PC-9 (cell line): ENCODE results near the gene ZNF865. TPM values are rescaled to one million over a fixed set of nuclear protein-coding genes. Genes with fewer than 3 reads are reported as not detected.

Experiments used
- Bru-seq: library from RNA; stranded (reverse); fragments of 400-500 nt; gene quantifications from one replicate; lab custom pipeline; 2021; lab: Mats Ljungman, UMichigan
- BruChase-seq, 2 experiments: library from RNA; stranded (reverse); fragments of 400-500 nt; gene quantifications; one replicate each; lab custom pipeline; 2021; lab: Mats Ljungman, UMichigan
- BruUV-seq: library from RNA; stranded (reverse); fragments of 400-500 nt; replicated peaks from 2 replicates; lab custom pipeline; 2021; lab: Mats Ljungman, UMichigan
- CTCF ChIA-PET: fragments of 300-600 bp; sonication (Branson Sonifier 250); formaldehyde crosslinking; loops from one replicate; lab custom pipeline; 2022; ENCODE audit warnings: antibody characterized with exemption; lab: Charles Lee
- POLR2A ChIA-PET: fragments of 300-600 bp; sonication (Branson Sonifier 250); formaldehyde crosslinking; loops from one replicate; lab custom pipeline; 2022; ENCODE audit warnings: antibody characterized with exemption; ENCODE audit not compliant: unreplicated experiment; lab: Charles Lee
- DNase-seq, 2 experiments: peaks; one replicate each; pipeline versions ENCODE4 v3.0.0 to v3.0.0-alpha.2; 2015 to 2022; ENCODE audit warnings: mixed read lengths in 1 of 2
- H2AFZ ChIP-seq: fragments of 200-600 bp; sonication (generic); 2 replicates; pipeline ENCODE4 v1.8.1; 2017; ENCODE audit warnings: antibody characterized with exemption
- H3F3A ChIP-seq: fragments of 200-600 bp; sonication (generic); 2 replicates; pipeline ENCODE4 v1.8.1; 2017; ENCODE audit warnings: antibody characterized with exemption, mild to moderate bottlenecking, low read depth; ENCODE audit not compliant: insufficient read depth
- H3K27ac ChIP-seq: fragments of 200-600 bp; sonication (generic); 2 replicates; pipeline ENCODE4 v1.6.1; 2016; ENCODE audit warnings: mixed run types
- H3K27me3 ChIP-seq: fragments of 200-600 bp; sonication (generic); 2 replicates; pipeline ENCODE4 v1.6.1; 2016; ENCODE audit warnings: low read depth, mixed run types; ENCODE audit not compliant: insufficient read depth
- H3K36me3 ChIP-seq: fragments of 200-600 bp; sonication (generic); 2 replicates; pipeline ENCODE4 v1.6.1; 2016; ENCODE audit warnings: low read depth, mixed run types
- H3K4me1 ChIP-seq: fragments of 200-600 bp; sonication (generic); replicated peaks from 2 replicates; pipeline ENCODE4 v1.6.1; 2016; ENCODE audit warnings: mixed run types; ENCODE audit not compliant: insufficient read depth
- H3K4me2 ChIP-seq: fragments of 200-600 bp; sonication (generic); 2 replicates; pipeline ENCODE4 v1.6.1; 2017; ENCODE audit warnings: mixed run types
- H3K4me3 ChIP-seq: fragments of 200-600 bp; sonication (generic); 2 replicates; pipeline ENCODE4 v1.6.1; 2016; ENCODE audit warnings: mixed run types
- H3K79me2 ChIP-seq: fragments of 200-600 bp; sonication (generic); 2 replicates; pipeline ENCODE4 v1.6.1; 2017; ENCODE audit warnings: low read depth, mixed run types
- H3K9me2 ChIP-seq: fragments of 200-600 bp; sonication (generic); 2 replicates; pipeline ENCODE4 v1.8.1; 2017; ENCODE audit warnings: mild to moderate bottlenecking; ENCODE audit not compliant: insufficient read depth
- H3K9me3 ChIP-seq: fragments of 200-600 bp; sonication (generic); 2 replicates; pipeline ENCODE4 v1.8.1; 2016; ENCODE audit warnings: low read depth; ENCODE audit not compliant: insufficient read depth
- H4K20me1 ChIP-seq: fragments of 200-600 bp; sonication (generic); 2 replicates; pipeline ENCODE4 v1.8.1; 2017; ENCODE audit not compliant: insufficient read depth
- CTCF ChIP-seq: fragments of 200-600 bp; sonication (generic); conservative IDR thresholded peaks from 2 replicates; pipeline ENCODE4 v1.6.1; 2017; ENCODE audit warnings: mixed run types, antibody characterized with exemption, mild to moderate bottlenecking, moderate library complexity
- EZH2 ChIP-seq: fragments of 200-600 bp; sonication (generic); IDR thresholded peaks from 2 replicates; pipeline ENCODE4 v1.8.0; 2017; ENCODE audit warnings: antibody characterized with exemption, low read depth
- intact Hi-C: fragments of 100-400 bp; cut with micrococcal nuclease; formaldehyde crosslinking; loops from one replicate; pipeline ENCODE4 v1.10.0; 2022; ENCODE audit not compliant: unreplicated experiment
- long read RNA-seq: library from polyadenylated mRNA; stranded (forward); transcript quantifications from one replicate; pipeline ENCODE4 v2.0.0, GENCODE V29; 2022
- total RNA-seq: library from RNA; stranded (reverse); gene quantifications from 2 replicates; pipeline ENCODE4 v1.2.3, GENCODE V29; 2021

The ZNF865 gene
- 26.8 and 30.3 TPM in 2 replicates for total RNA-seq
- Bru-seq, nascent RNA = percentile 84 among the genes with signal in this experiment
- percentile 84 among the genes with signal in this experiment for BruChase-seq, experiment 1, labeled RNA remaining after a 2-hour chase
- BruChase-seq, experiment 2, labeled RNA remaining after a 6-hour chase = percentile 83 among the genes with signal in this experiment
- long read RNA-seq, partial matches to known transcripts = 0 of 11 reads
- long read RNA-seq, other reads (novel, unspliced or antisense) = 11 of 11 reads

GRCh38 chr19:55605637-55606470 is at the start of gene ZNF865:
Gene ZNF865 (plus strand): TSS chr19:55605647. CDS start chr19:55613619, 7,972 bp downstream.
- Histone ChIP-seq H3K4me3 (peak within 1 kb of the TSS; percentile 79), H4K20me1 (peaks cover 39% of the 10 kb centered on the region), H2AFZ (peak within 1 kb of the TSS; percentile 71), H3K79me2 (peaks cover 53% of the 10 kb centered on the region), H3K9me3 (no peaks in the 10 kb centered on the region), H3K27me3 (no peaks in the 10 kb centered on the region), H3F3A (peaks cover 43% of the 10 kb centered on the region), H3K36me3 (peaks cover 12% of the 10 kb centered on the region; the same call in 1 of the 2 replicates), H3K4me1 (peaks cover 28% of the 10 kb centered on the region), H3K9me2 (no peaks in the 10 kb centered on the region), H3K4me2 (peak within 1 kb of the TSS; percentile 93), H3K27ac (peak within 1 kb of the TSS; percentile 66)
- intact Hi-C loops = loop anchor here (1.0 to 2.0 kb wide), 5 partner anchors 18 to 129 kb away; partner anchors contain the start of genes ZNF628 and ZNF784
- ChIA-PET CTCF (interaction anchor here (0.6 to 1.9 kb wide), 8 partner anchors 19 to 349 kb away, joined by 3 to 14 read pairs (median 4); partner anchors contain the start of gene ZNF784), POLR2A (interaction anchor here (0.5 to 1.1 kb wide), 11 partner anchors 11 to 1468 kb away, joined by 3 to 14 read pairs (median 5); partner anchors contain the start of genes CNOT3, HSPBP1, ISOC2 and ZNF628)
- no TSS peak for BruUV-seq
- no peak for TF ChIP-seq EZH2
- TF ChIP-seq CTCF = peak; percentile 82
- peak; percentile 79 to 83 for DNase-seq

GRCh38 chr19:55559684-55560083 is 45.8 kb upstream of the ZNF865 start:
- H3K79me2 ChIP-seq = no peaks in the 10 kb centered on the region
- no TSS peak for BruUV-seq
- CTCF ChIA-PET = no interaction called here
- H3K4me3 ChIP-seq = no peak overlapping the region
- peaks cover 6% of the 10 kb centered on the region; the same call in 1 of the 2 replicates for H3K9me3 ChIP-seq
- H2AFZ ChIP-seq = no peak overlapping the region
- H3K4me1 ChIP-seq = no peaks in the 10 kb centered on the region
- H3K27me3 ChIP-seq = no peaks in the 10 kb centered on the region
- intact Hi-C loops = no loop called here
- H3K4me2 ChIP-seq = no peak overlapping the region
- no peak for DNase-seq
- no peaks in the 10 kb centered on the region for H3K9me2 ChIP-seq
- no peaks in the 10 kb centered on the region for H4K20me1 ChIP-seq
- no peak overlapping the region for H3K27ac ChIP-seq
- H3F3A ChIP-seq = peaks cover 13% of the 10 kb centered on the region; the same call in 1 of the 2 replicates
- no peaks in the 10 kb centered on the region for H3K36me3 ChIP-seq
- POLR2A ChIA-PET = no interaction called here
- no peak for TF ChIP-seq EZH2
- no peak for TF ChIP-seq CTCF

GRCh38 chr19:55563261-55563690 is 42.2 kb upstream of the ZNF865 start:
- no peaks in the 10 kb centered on the region for H3K9me2 ChIP-seq
- no peaks in the 10 kb centered on the region for H3K79me2 ChIP-seq
- ChIA-PET POLR2A (no interaction called here), CTCF (no interaction called here)
- H3K27me3 ChIP-seq = no peaks in the 10 kb centered on the region
- DNase-seq = no peak
- H2AFZ ChIP-seq = no peak overlapping the region
- H3K9me3 ChIP-seq = peaks cover 6% of the 10 kb centered on the region; the same call in 1 of the 2 replicates
- H3F3A ChIP-seq = 0 out of 2 replicates have a peak, but pooled peaks cover 2% of the 10 kb centered on the region
- no peaks in the 10 kb centered on the region for H4K20me1 ChIP-seq
- no peak overlapping the region for H3K27ac ChIP-seq
- no TSS peak for BruUV-seq
- H3K4me2 ChIP-seq = no peak overlapping the region
- TF ChIP-seq EZH2 (no peak), CTCF (no peak)
- H3K4me3 ChIP-seq = no peak overlapping the region
- H3K4me1 ChIP-seq = no peaks in the 10 kb centered on the region
- intact Hi-C loops = no loop called here
- no peaks in the 10 kb centered on the region for H3K36me3 ChIP-seq
